Neural progenitor cell (in vitro differentiated cells): ENCODE data around the gene SLC35B4. TPM values are rescaled to one million over a fixed set of nuclear protein-coding genes. Genes with fewer than 3 reads are reported as not detected.

Experiments
- DNase-seq: peaks from one replicate; pipeline ENCODE4 v3.0.0-alpha.2; 2016; ENCODE audit warnings: low spot score
- H2AFZ ChIP-seq: fragments of 200-600 bp; sonication (generic); replicated peaks from 2 replicates; pipeline ENCODE4 v1.6.1; 2016; ENCODE audit warnings: antibody characterized with exemption
- H3F3A ChIP-seq: fragments of 200-600 bp; sonication (generic); 2 replicates; pipeline ENCODE4 v1.6.1; 2016; ENCODE audit warnings: antibody characterized with exemption, low read depth
- H3K27ac ChIP-seq: fragments of 200-600 bp; sonication (generic); 2 replicates; pipeline ENCODE4 v1.5.1; 2016; ENCODE audit warnings: mild to moderate bottlenecking
- H3K27me3 ChIP-seq: fragments of 200-600 bp; sonication (generic); 2 replicates; pipeline ENCODE4 v1.6.1; 2016; ENCODE audit warnings: mild to moderate bottlenecking, moderate library complexity
- H3K36me3 ChIP-seq: fragments of 200-600 bp; sonication (generic); 2 replicates; pipeline ENCODE4 v1.5.1; 2016
- H3K4me1 ChIP-seq: fragments of 200-600 bp; sonication (generic); 2 replicates; pipeline ENCODE4 v1.6.1; 2016; ENCODE audit warnings: mixed run types
- H3K4me2 ChIP-seq: fragments of 200-600 bp; sonication (generic); 2 replicates; pipeline ENCODE4 v1.6.1; 2016
- H3K4me3 ChIP-seq: fragments of 200-600 bp; sonication (generic); 2 replicates; pipeline ENCODE4 v1.5.1; 2016
- H3K79me2 ChIP-seq: fragments of 200-600 bp; sonication (generic); 2 replicates; pipeline ENCODE4 v1.6.1; 2016; ENCODE audit warnings: low read depth
- H3K9ac ChIP-seq: fragments of 200-600 bp; sonication (generic); 2 replicates; pipeline ENCODE4 v1.6.1; 2016
- H3K9me3 ChIP-seq: fragments of 200-600 bp; sonication (generic); 2 replicates; pipeline ENCODE4 v1.5.1; 2016; ENCODE audit warnings: low read depth
- H4K20me1 ChIP-seq: fragments of 200-600 bp; sonication (generic); 2 replicates; pipeline ENCODE4 v1.6.1; 2016; ENCODE audit warnings: low read depth
- H3K27ac Mint-ChIP-seq: 3 replicates; pipeline ENCODE4 v1.8.0; 2021; ENCODE audit warnings: mixed read lengths
- H3K27me3 Mint-ChIP-seq: 2 replicates; pipeline ENCODE4 v1.8.0; 2022; ENCODE audit warnings: low read depth, mild to moderate bottlenecking, inconsistent platforms, moderate library complexity, mixed read lengths; ENCODE audit not compliant: insufficient read depth
- H3K36me3 Mint-ChIP-seq: 3 replicates; pipeline ENCODE4 v1.8.0; 2021; ENCODE audit warnings: mixed read lengths
- H3K4me1 Mint-ChIP-seq: 3 replicates; pipeline ENCODE4 v1.8.0; 2021; ENCODE audit warnings: mixed read lengths
- H3K4me3 Mint-ChIP-seq: 3 replicates; pipeline ENCODE4 v1.8.0; 2021; ENCODE audit warnings: mild to moderate bottlenecking, moderate library complexity, mixed read lengths
- H3K9me3 Mint-ChIP-seq: 3 replicates; pipeline ENCODE4 v1.8.0; 2020; ENCODE audit warnings: mixed read lengths
- CTCF ChIP-seq: fragments of 200-600 bp; sonication (generic); IDR thresholded peaks from 2 replicates; pipeline ENCODE4 v1.5.1; 2017; ENCODE audit warnings: antibody characterized with exemption, mild to moderate bottlenecking
- EZH2 ChIP-seq: fragments of 200-600 bp; sonication (generic); IDR thresholded peaks from 2 replicates; pipeline ENCODE4 v1.6.1; 2017; ENCODE audit warnings: antibody characterized with exemption, mild to moderate bottlenecking, moderate library complexity
- EZH2phosphoT487 ChIP-seq: fragments of 200-600 bp; sonication (generic); IDR thresholded peaks from 2 replicates; pipeline ENCODE4 v1.6.1; 2017; ENCODE audit warnings: antibody characterized with exemption
- total RNA-seq: library from RNA; depleted of rRNA; stranded (reverse); fragments of >200 nt; gene quantifications from 2 replicates; pipeline ENCODE4 v1.2.3, GENCODE V29; 2015; ENCODE audit warnings: low replicate concordance

The SLC35B4 gene
- total RNA-seq, 1 donor from 2014 or later = 32.0 TPM

DNA sequence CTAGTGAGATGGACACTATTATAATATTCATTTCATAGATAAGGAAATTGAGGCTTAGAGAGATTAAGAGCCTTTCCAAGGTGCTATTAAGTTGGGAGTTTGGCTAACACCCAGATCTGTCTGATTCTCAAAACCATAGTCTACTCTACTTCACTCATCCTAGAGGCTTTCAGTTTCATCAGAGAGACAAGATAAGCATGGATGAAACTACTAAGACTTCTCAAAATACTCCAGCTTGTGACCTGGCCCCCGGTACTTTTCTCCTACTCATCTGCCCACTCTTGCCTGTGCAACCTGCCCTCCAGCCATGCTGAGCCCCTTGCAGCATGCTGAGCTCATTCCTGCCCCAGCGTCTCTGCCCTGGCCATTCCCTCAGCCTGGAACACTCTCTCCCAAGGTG, 12.2 kb upstream of the SLC35B4 start:
- no peak for DNase-seq
- no peak overlapping the region for H3K27ac ChIP-seq
- H3F3A ChIP-seq = no peaks in the 10 kb centered on the region
- Mint-ChIP-seq H3K4me3 (no peak overlapping the region), H3K36me3 (no peaks in the 10 kb centered on the region), H3K27ac (no peak overlapping the region), H3K4me1 (peaks cover 9% of the 10 kb centered on the region), H3K9me3 (no peaks in the 10 kb centered on the region), H3K27me3 (peaks cover 2% of the 10 kb centered on the region)
- no peaks in the 10 kb centered on the region for H4K20me1 ChIP-seq
- H3K36me3 ChIP-seq = no peaks in the 10 kb centered on the region
- H3K4me1 ChIP-seq = no peaks in the 10 kb centered on the region
- no peak overlapping the region for H3K4me3 ChIP-seq
- no peaks in the 10 kb centered on the region for H3K9me3 ChIP-seq
- H3K79me2 ChIP-seq = no peaks in the 10 kb centered on the region
- no peak overlapping the region for H3K9ac ChIP-seq
- no peak overlapping the region for H3K4me2 ChIP-seq
- H3K27me3 ChIP-seq = no peaks in the 10 kb centered on the region
- TF ChIP-seq EZH2 = no peak
- no peak for TF ChIP-seq EZH2phosphoT487
- TF ChIP-seq CTCF = no peak
- H2AFZ ChIP-seq = no peak overlapping the region

DNA sequence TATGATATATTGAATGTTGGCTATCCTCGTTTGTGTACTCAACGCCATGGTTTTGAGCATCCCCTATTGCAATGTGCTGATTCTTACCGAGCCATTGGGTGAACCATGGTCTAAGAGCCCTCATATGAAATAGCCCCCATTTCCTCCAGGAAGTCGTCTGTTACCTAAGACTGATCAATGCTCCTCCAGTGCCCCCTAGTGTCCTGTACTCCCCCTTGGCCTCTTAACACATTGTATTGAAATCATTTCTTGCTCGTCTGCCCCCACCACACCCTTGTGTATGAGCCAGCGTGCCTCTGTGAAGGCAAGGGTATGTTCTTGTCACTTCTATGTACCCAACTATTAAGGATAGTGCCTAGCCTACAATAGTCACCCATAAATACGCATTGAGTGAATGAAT, 11.2 kb upstream of the SLC35B4 start:
- Mint-ChIP-seq H3K4me1 (peaks cover 9% of the 10 kb centered on the region), H3K36me3 (no peaks in the 10 kb centered on the region), H3K27ac (no peak overlapping the region), H3K9me3 (no peaks in the 10 kb centered on the region), H3K27me3 (peaks cover 2% of the 10 kb centered on the region), H3K4me3 (no peak overlapping the region)
- DNase-seq = peak; percentile 78
- no peak for TF ChIP-seq EZH2
- no peak for TF ChIP-seq EZH2phosphoT487
- TF ChIP-seq CTCF = peak; percentile 74
- Histone ChIP-seq H3K27me3 (no peaks in the 10 kb centered on the region), H3K4me1 (no peaks in the 10 kb centered on the region), H3K9ac (no peak overlapping the region), H3F3A (no peaks in the 10 kb centered on the region), H3K9me3 (no peaks in the 10 kb centered on the region), H3K4me3 (no peak overlapping the region), H4K20me1 (no peaks in the 10 kb centered on the region), H3K36me3 (no peaks in the 10 kb centered on the region), H3K79me2 (no peaks in the 10 kb centered on the region), H3K4me2 (no peak overlapping the region), H3K27ac (no peak overlapping the region), H2AFZ (peak overlapping the region; percentile 35)

GRCh38 chr7:134324107-134324506, 7.4 kb upstream of the SLC35B4 start:
- no peaks in the 10 kb centered on the region for H4K20me1 ChIP-seq
- no peak overlapping the region for H3K4me3 Mint-ChIP-seq
- no peak overlapping the region for H3K4me3 ChIP-seq
- no peaks in the 10 kb centered on the region for H3K9me3 ChIP-seq
- H3K36me3 Mint-ChIP-seq = no peaks in the 10 kb centered on the region
- no peak overlapping the region for H3K27ac Mint-ChIP-seq
- H3K27ac ChIP-seq = no peak overlapping the region
- H3K27me3 ChIP-seq = peaks cover 6% of the 10 kb centered on the region
- no peaks in the 10 kb centered on the region for H3K36me3 ChIP-seq
- H3K4me2 ChIP-seq = no peak overlapping the region
- H3K27me3 Mint-ChIP-seq = peaks cover 2% of the 10 kb centered on the region
- no peak for DNase-seq
- no peaks in the 10 kb centered on the region for H3K4me1 Mint-ChIP-seq
- H2AFZ ChIP-seq = no peak overlapping the region
- H3K4me1 ChIP-seq = no peaks in the 10 kb centered on the region
- no peaks in the 10 kb centered on the region for H3K9me3 Mint-ChIP-seq
- no peaks in the 10 kb centered on the region for H3F3A ChIP-seq
- H3K9ac ChIP-seq = no peak overlapping the region
- no peaks in the 10 kb centered on the region for H3K79me2 ChIP-seq
- no peak for TF ChIP-seq EZH2
- no peak for TF ChIP-seq EZH2phosphoT487
- TF ChIP-seq CTCF = no peak

DNA sequence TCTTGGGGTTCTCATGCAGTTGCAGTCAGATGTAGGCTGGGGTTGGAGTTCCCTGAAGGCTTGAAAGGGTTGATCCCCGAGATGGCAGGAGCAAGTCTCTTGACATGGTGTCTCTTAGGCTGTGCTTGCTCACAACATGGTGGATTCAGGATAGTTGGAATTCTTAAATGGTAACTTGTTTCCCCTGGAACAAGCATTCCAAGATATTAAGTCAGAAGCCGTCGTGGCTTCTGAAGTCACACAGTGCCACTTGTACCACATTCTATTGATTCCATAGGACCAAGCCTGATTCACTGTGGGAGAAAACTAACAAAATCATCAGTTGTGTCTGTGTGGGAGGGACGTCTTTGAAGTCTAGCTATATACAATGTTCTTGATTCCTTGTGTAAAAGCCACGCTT, 3.5 kb upstream of the SLC35B4 start:
- Histone ChIP-seq H3K9me3 (no peaks in the 10 kb centered on the region), H3K4me2 (no peak overlapping the region), H4K20me1 (no peaks in the 10 kb centered on the region), H3K4me1 (peaks cover 7% of the 10 kb centered on the region), H3K4me3 (no peak overlapping the region), H3K27ac (no peak overlapping the region), H3K79me2 (peaks cover 11% of the 10 kb centered on the region), H2AFZ (no peak overlapping the region), H3F3A (no peaks in the 10 kb centered on the region), H3K36me3 (no peaks in the 10 kb centered on the region), H3K27me3 (peaks cover 12% of the 10 kb centered on the region), H3K9ac (no peak overlapping the region)
- Mint-ChIP-seq H3K9me3 (no peaks in the 10 kb centered on the region), H3K4me1 (peaks cover 10% of the 10 kb centered on the region), H3K27ac (no peak overlapping the region), H3K36me3 (no peaks in the 10 kb centered on the region), H3K4me3 (no peak overlapping the region), H3K27me3 (no peaks in the 10 kb centered on the region)
- DNase-seq = no peak
- TF ChIP-seq CTCF = no peak
- no peak for TF ChIP-seq EZH2phosphoT487
- TF ChIP-seq EZH2 = no peak
